Uterus (tissue), 4 donors: ENCODE measurements around the gene SHOX. TPM values are rescaled to one million over a fixed set of nuclear protein-coding genes. Genes with fewer than 3 reads are reported as not detected.
"Not testable (repeated sequence)": the region's sequence is repeated elsewhere in the genome, so short reads cannot be mapped to it uniquely, and the experiment has no call there.

Experiments
- DNase-seq, 2 donors: peaks; one replicate each; pipeline ENCODE4 v3.0.0-alpha.2; 2019 to 2020
- H3K27ac ChIP-seq, 2 donors: fragments of 200-600 bp; sonication (generic); 1 replicate in 1 of 2; 2 replicates in 1 of 2; pipeline ENCODE4 v1.5.1; 2016 to 2018
- H3K27me3 ChIP-seq, 2 donors: fragments of 200-600 bp; sonication (generic); one replicate each; pipeline ENCODE4 v1.5.1; 2018 to 2019; ENCODE audit warnings: control low read depth in 1 of 2
- H3K36me3 ChIP-seq, 2 donors: fragments of 200-600 bp; sonication (generic); one replicate each; pipeline ENCODE4 v1.5.1; 2019; ENCODE audit warnings: control low read depth in 1 of 2
- H3K4me1 ChIP-seq, 2 donors: fragments of 200-600 bp; sonication (generic); one replicate each; pipeline ENCODE4 v1.5.1; 2018 to 2019; ENCODE audit warnings: control low read depth in 1 of 2
- H3K4me3 ChIP-seq, 2 donors: fragments of 200-600 bp; sonication (generic); 1 replicate in 1 of 2; 2 replicates in 1 of 2; pipeline ENCODE4 v1.5.1; 2018 to 2019; ENCODE audit warnings: mild to moderate bottlenecking in 1 of 2
- H3K9me3 ChIP-seq, 2 donors: fragments of 200-600 bp; sonication (generic); one replicate each; pipeline ENCODE4 v1.5.1; 2019; ENCODE audit warnings: control low read depth in 1 of 2
- POLR2A ChIP-seq, 2 donors: fragments of 450-650 bp; IDR thresholded peaks; one replicate each; pipeline ENCODE4 v1.6.1; 2016; ENCODE audit warnings: antibody characterized with exemption in 2 of 2, mild to moderate bottlenecking in 1 of 2, moderate library complexity in 1 of 2
- intact Hi-C: fragments of 100-400 bp; cut with DNase I; formaldehyde crosslinking; loops from one replicate; pipeline ENCODE4 v1.15.1; 2023; ENCODE audit warnings: low total_unique reads
- total RNA-seq, 4 donors: library from RNA; depleted of rRNA in 3 of 4; stranded (reverse); fragments of >200 nt in 3 of 4; gene quantifications; one replicate each; pipeline versions ENCODE4 v1.1.0 to v1.2.4, GENCODE V29; 2014 to 2023
- TF ChIP-seq, protein P1 (sequence below), 4 experiments: fragments of 200-600 bp in 2 of 4; fragments of 450-650 bp in 2 of 4; sonication (generic) in 2 of 4; IDR thresholded peaks; one replicate each; pipeline ENCODE4 v1.5.1; 2016 to 2019; ENCODE audit warnings: antibody characterized with exemption in 4 of 4, mild to moderate bottlenecking in 2 of 4, moderate library complexity in 1 of 4
- donor health status: DM: yes; HTN: yes; CAD: no.

SHOX gene
- total RNA-seq, 4 donors from 2014 or later, result not detected

DNA sequence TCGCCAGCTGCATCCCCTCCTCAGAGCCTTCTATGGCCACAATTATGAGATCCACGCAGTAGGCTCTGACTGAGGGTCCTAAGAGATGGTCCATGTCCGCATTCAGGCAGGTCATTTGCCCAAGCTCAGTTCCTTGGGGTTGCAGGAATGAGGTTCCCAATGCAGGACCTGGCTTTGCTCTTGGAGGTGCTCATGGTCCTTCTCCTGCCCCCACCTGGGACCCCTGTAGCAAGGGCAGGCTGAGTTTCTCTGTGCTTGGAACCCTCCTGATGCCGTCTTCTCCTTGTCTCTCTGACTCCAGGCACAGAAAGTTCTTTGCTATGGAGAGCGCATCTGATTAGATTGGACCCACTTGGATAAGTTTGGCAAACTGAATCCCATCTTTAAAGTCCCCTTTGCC, 16.5 kb upstream of the SHOX start:
- intact Hi-C loops, result no loop called here
- H3K27me3 ChIP-seq, result no peaks in the 10 kb centered on the region
- H3K9me3 ChIP-seq, result no peaks in the 10 kb centered on the region
- no peak for TF ChIP-seq POLR2A (IDR thresholded peaks at IDR 0.05)
- TF ChIP-seq, protein P1, sequence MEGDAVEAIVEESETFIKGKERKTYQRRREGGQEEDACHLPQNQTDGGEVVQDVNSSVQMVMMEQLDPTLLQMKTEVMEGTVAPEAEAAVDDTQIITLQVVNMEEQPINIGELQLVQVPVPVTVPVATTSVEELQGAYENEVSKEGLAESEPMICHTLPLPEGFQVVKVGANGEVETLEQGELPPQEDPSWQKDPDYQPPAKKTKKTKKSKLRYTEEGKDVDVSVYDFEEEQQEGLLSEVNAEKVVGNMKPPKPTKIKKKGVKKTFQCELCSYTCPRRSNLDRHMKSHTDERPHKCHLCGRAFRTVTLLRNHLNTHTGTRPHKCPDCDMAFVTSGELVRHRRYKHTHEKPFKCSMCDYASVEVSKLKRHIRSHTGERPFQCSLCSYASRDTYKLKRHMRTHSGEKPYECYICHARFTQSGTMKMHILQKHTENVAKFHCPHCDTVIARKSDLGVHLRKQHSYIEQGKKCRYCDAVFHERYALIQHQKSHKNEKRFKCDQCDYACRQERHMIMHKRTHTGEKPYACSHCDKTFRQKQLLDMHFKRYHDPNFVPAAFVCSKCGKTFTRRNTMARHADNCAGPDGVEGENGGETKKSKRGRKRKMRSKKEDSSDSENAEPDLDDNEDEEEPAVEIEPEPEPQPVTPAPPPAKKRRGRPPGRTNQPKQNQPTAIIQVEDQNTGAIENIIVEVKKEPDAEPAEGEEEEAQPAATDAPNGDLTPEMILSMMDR (IDR thresholded peaks at IDR 0.05), result no peak
- no peak overlapping the region for H3K4me3 ChIP-seq
- no peak overlapping the region for H3K27ac ChIP-seq
- no peaks in the 10 kb centered on the region for H3K4me1 ChIP-seq
- DNase-seq, result no peak
- no peaks in the 10 kb centered on the region for H3K36me3 ChIP-seq

DNA sequence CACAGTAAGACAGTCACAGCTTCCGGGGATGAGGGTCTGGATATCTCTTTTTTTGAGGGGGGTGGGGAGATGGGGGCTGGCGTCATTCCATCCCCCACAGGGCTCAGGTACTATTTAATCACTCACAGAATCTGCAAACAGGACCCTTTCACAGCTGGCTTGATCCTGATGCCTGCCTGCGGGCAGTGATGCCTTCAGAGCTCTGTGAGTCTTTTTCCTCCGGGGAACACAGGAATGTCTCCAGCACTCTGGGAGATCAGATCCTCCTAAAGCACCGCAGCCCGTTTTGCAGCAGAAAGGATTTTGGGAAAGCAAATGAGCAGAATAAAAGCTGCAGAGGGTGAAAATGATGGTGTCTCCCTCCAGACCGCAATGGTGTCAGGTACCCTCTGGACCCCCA, 13.2 kb upstream of the SHOX start:
- intact Hi-C loops, result no loop called here
- no peak overlapping the region for H3K27ac ChIP-seq
- H3K27me3 ChIP-seq, result no peaks in the 10 kb centered on the region

DNA sequence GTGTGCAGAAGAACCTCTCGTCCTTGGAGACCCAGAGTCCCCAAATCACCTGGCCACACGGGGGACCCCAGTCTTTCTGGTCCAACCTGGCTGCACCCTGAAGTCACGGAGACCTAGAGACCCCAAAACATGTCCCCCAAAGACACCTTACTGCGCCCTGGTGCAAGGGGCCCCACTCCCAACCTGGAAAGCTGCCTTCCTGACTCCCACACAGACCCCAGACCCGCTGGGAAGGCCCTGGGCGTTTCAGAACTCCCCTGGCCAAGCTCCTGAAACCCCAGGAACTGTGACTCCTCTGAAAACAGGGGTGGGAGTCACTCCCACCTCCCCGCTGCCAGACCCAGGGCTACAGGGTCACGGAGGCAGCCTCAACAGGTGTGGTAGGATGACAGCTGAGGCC, 12.7 kb upstream of the SHOX start:
- Histone ChIP-seq H3K27me3 (no peaks in the 10 kb centered on the region), H3K9me3 (no peaks in the 10 kb centered on the region), H3K4me3 (no peak overlapping the region), H3K36me3 (no peaks in the 10 kb centered on the region), H3K27ac (no peak overlapping the region), H3K4me1 (no peaks in the 10 kb centered on the region)
- no peak for TF ChIP-seq POLR2A (IDR thresholded peaks at IDR 0.05)
- TF ChIP-seq, protein P1 (IDR thresholded peaks at IDR 0.05), result no peak
- DNase-seq, result no peak
- intact Hi-C loops, result no loop called here

More for the DNA sequence above, 13.2 kb upstream of the SHOX start:
- no peak for DNase-seq
- Histone ChIP-seq H3K9me3 (no peaks in the 10 kb centered on the region), H3K4me3 (no peak overlapping the region), H3K4me1 (no peaks in the 10 kb centered on the region), H3K36me3 (no peaks in the 10 kb centered on the region)
- TF ChIP-seq, protein P1 (IDR thresholded peaks at IDR 0.05), result no peak
- TF ChIP-seq POLR2A (IDR thresholded peaks at IDR 0.05), result no peak

DNA sequence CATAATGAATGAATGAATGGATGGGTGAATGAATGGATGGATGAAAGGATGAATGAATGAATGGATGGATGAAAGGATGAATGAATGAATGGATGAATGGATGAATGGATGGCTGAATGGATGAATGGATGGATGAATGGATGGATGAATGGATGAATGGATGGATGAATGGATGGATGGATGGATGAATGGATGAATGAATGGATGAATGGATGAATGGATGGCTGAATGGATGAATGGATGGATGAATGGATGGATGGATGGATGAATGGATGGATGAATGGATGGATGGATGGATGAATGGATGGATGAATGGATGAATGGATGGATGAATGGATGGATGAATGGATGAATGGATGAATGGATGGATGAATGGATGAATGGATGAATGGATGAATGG, 12.3 kb upstream of the SHOX start:
- H3K27ac ChIP-seq, H3K27me3 ChIP-seq, H3K9me3 ChIP-seq, DNase-seq, H3K36me3 ChIP-seq, H3K4me3 ChIP-seq, H3K4me1 ChIP-seq, intact Hi-C loops: not testable (repeated sequence)

DNA sequence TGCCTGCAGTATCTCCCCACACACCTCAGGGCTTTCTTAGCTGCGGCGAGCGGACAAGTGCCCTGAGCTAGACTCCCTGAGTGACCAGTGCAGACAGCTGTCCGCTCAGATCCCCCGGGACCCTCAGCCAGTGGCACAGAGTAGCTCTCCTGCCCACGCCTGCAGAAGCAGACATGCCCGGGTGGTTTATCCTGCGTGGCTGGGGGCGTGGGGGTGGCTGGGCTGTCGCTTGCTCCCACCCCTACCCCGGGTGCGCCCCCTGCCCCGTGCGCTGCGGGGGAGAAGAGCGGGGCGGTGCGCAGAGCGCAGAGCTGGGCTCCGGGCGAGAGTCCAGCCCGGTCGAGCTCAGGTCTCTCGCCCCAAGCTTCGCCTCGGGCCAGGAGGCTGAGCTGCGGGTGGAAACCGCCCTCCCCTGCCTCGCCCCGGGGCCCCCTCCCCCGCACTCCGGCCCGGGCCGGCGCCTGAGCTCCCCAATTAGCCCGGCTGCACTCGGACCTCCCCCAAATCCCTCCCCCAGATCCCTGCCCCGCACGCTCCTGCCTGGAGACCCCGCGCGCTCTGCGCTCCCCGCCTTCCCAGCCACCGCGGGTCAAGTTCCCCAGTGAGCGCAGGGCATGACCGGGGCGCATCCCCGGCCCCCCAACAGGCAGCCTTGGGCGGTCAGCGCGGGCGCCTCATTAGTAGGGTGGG, 11.7 kb upstream of the SHOX start:
- Histone ChIP-seq H3K9me3 (no peaks in the 10 kb centered on the region), H3K4me1 (no peaks in the 10 kb centered on the region), H3K27ac (no peak overlapping the region), H3K27me3 (no peaks in the 10 kb centered on the region), H3K4me3 (no peak overlapping the region), H3K36me3 (no peaks in the 10 kb centered on the region)
- intact Hi-C loops, result no loop called here
- no peak for DNase-seq
- TF ChIP-seq, protein P1 (IDR thresholded peaks at IDR 0.05), result no peak
- no peak for TF ChIP-seq POLR2A (IDR thresholded peaks at IDR 0.05)

DNA sequence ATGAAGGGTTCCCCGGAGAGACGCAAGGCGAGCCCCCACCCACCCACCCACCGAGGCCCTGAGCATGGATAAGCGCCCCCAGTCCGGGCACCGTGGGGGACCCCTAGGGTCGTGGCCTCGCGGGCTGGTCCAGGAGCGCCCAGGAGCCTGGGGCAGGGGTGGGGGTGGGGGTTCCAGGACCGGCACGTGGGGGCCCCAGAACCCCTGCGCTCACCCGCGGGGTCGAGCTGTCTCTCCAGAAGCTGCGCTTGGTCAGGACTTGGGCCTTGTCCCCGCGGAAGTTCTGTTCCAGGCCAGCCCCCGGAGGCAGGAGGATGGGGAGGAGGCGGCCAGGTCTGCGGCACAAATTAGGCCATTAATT, 11.2 kb upstream of the SHOX start:
- H3K27me3 ChIP-seq, result no peaks in the 10 kb centered on the region
- H3K9me3 ChIP-seq, result no peaks in the 10 kb centered on the region
- DNase-seq, result no peak
- no peaks in the 10 kb centered on the region for H3K4me1 ChIP-seq
- TF ChIP-seq, protein P1 (IDR thresholded peaks at IDR 0.05), result no peak
- no peak for TF ChIP-seq POLR2A (IDR thresholded peaks at IDR 0.05)
- no peak overlapping the region for H3K4me3 ChIP-seq
- no peaks in the 10 kb centered on the region for H3K36me3 ChIP-seq
- intact Hi-C loops, result no loop called here
- no peak overlapping the region for H3K27ac ChIP-seq
